Measurements from ENCODE around the gene CARMIL3. TPM values are rescaled to one million over a fixed set of nuclear protein-coding genes. Genes with fewer than 3 reads are reported as not detected.

The CARMIL3 gene
- total RNA-seq, 1 experiment from 2014 or later = 0.71 TPM

- TF ChIP-seq REST (IDR thresholded peaks at IDR 0.05; ENCODE audit: low read depth) (no peak), RAD21 (IDR thresholded peaks at IDR 0.05; ENCODE audit: low read depth) (no peak), CEBPB (IDR thresholded peaks at IDR 0.05; ENCODE audit: low read depth) (no peak), SIN3A (IDR thresholded peaks at IDR 0.05; ENCODE audit: low read depth) (no peak), FOSL1 (IDR thresholded peaks at IDR 0.05; ENCODE audit: low read depth) (no peak), EZH2phosphoT487 (IDR thresholded peaks at IDR 0.05; ENCODE audit: borderline replicate concordance) (no peak), SP1 (IDR thresholded peaks at IDR 0.05; ENCODE audit: low read depth) (no peak), ELF1 (IDR thresholded peaks at IDR 0.05; ENCODE audit: borderline replicate concordance, low read depth) (no peak)
- TF ChIP-seq, protein P1, sequence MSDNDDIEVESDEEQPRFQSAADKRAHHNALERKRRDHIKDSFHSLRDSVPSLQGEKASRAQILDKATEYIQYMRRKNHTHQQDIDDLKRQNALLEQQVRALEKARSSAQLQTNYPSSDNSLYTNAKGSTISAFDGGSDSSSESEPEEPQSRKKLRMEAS (IDR thresholded peaks at IDR 0.05) = no peak
Measured at GRCh38 chr14:24098229-24098926, 46.6 kb downstream of the CARMIL3 start (continued).

DNA sequence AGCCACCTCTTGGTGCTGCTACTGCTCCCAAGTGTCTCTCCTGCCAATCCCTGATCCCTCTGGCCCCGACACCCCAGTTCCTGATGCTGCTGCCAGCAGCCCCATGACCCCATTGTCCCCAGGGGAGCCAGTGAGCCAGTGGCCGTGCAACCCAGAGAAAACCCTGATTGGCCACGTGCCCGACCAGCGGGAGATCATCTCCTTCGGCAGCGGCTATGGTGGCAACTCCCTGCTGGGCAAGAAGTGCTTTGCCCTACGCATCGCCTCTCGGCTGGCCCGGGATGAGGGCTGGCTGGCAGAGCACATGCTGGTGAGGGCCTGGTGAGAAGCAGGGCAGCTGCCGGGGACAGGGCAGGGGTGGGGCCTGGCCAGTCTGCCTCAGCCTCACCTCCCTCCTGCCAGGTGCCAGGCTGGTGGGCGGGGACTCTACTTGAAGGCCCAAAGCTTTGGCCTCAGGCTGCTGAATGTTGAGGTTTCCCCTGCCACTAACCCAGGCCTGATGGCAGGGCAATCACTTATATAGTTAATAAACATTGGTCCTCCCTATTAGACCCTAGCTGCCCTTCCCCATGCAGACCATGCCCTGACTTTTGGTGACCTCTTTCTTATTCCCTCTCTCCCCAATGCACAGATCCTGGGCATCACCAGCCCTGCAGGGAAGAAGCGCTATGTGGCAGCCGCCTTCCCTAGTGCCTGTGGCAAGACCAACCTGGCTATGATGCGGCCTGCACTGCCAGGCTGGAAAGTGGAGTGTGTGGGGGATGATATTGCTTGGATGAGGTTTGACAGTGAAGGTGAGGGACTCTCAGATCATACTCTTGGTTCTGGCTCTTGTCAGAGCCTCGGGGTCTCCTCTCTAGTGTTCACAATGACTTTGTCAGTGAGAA is 47.4 kb downstream of the CARMIL3 start:
- BruUV-seq (replicated peaks) = no TSS peak
- CTCF ChIA-PET = no interaction called here
- Histone ChIP-seq H3K9ac (ENCODE audit: low read length) (no peak overlapping the region), H3K4me2 (ENCODE audit: low read length) (no peak overlapping the region), H2AFZ (ENCODE audit: low read depth, low read length, poor library complexity, severe bottlenecking) (no peak overlapping the region), H4K20me1 (ENCODE audit: insufficient read depth) (no peaks in the 10 kb centered on the region), H3K9me3 (ENCODE audit: control insufficient read depth in 1 of 2, insufficient read depth in 1 of 2, low read depth in 1 of 2, low read length in 2 of 2) (no peaks in the 10 kb centered on the region), H3K36me3 (ENCODE audit: control insufficient read depth in 1 of 2, insufficient read depth in 2 of 2, low read length in 2 of 2) (no peaks in the 10 kb centered on the region), H3K9me2 (ENCODE audit: insufficient read depth) (no peaks in the 10 kb centered on the region), H3K27ac (ENCODE audit: low read depth, low read length) (no peak overlapping the region), H3K4me1 (ENCODE audit: control insufficient read depth in 1 of 2, insufficient read depth in 2 of 2, low read length in 2 of 2) (peaks cover 6 to 11% of the 10 kb centered on the region in 2 experiments; a peak in 3 of 4 replicates), H3K27me3 (ENCODE audit: insufficient read depth, low read length) (no peaks in the 10 kb centered on the region), H3K4me3 (replicated peaks in 1 of 2; ENCODE audit: low read depth in 1 of 2, low read length in 2 of 2) (no peak overlapping the region), H3K79me2 (ENCODE audit: insufficient read depth, low read length) (peaks cover 7% of the 10 kb centered on the region; the same call in 1 of the 2 replicates)
- DNase-seq (ENCODE audit: low read depth, low spot score) = no peak
- RAD21 ChIA-PET (ENCODE audit: low non-redundant PET in 1 of 2, low total read pairs in 2 of 2, uncharacterized antibody in 2 of 2, unreplicated experiment in 2 of 2) = no interaction called here
- POLR2A ChIA-PET = no interaction called here
- intact Hi-C loops (cut with micrococcal nuclease) = loop anchor here (10.0 kb wide), 1 partner anchor 114 kb away; the partner anchor contains the start of gene DHRS4L2
- no peak for ATAC-seq
- TF ChIP-seq, protein P2, sequence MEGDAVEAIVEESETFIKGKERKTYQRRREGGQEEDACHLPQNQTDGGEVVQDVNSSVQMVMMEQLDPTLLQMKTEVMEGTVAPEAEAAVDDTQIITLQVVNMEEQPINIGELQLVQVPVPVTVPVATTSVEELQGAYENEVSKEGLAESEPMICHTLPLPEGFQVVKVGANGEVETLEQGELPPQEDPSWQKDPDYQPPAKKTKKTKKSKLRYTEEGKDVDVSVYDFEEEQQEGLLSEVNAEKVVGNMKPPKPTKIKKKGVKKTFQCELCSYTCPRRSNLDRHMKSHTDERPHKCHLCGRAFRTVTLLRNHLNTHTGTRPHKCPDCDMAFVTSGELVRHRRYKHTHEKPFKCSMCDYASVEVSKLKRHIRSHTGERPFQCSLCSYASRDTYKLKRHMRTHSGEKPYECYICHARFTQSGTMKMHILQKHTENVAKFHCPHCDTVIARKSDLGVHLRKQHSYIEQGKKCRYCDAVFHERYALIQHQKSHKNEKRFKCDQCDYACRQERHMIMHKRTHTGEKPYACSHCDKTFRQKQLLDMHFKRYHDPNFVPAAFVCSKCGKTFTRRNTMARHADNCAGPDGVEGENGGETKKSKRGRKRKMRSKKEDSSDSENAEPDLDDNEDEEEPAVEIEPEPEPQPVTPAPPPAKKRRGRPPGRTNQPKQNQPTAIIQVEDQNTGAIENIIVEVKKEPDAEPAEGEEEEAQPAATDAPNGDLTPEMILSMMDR (IDR thresholded peaks at IDR 0.05 in 2 of 3, conservative IDR thresholded peaks at IDR 0.05 in 1 of 3; ENCODE audit: borderline replicate concordance in 1 of 3, insufficient read depth in 1 of 3, low read depth in 2 of 3, low read length in 2 of 3) = no peak
- TF ChIP-seq SP1 (IDR thresholded peaks at IDR 0.05; ENCODE audit: low read depth) = no peak
- TF ChIP-seq, protein P1 (IDR thresholded peaks at IDR 0.05) = no peak
- no peak for TF ChIP-seq ZNF274 (IDR thresholded peaks at IDR 0.05; ENCODE audit: low read depth, low read length)
- TF ChIP-seq POLR2A (IDR thresholded peaks at IDR 0.05; ENCODE audit: borderline replicate concordance, extremely low read depth, insufficient read depth, insufficient read length) = no peak
- TF ChIP-seq EZH2phosphoT487 (IDR thresholded peaks at IDR 0.05; ENCODE audit: borderline replicate concordance) = no peak
- no peak for TF ChIP-seq ELF1 (IDR thresholded peaks at IDR 0.05; ENCODE audit: borderline replicate concordance, low read depth)

Data from HCT116 (cell line).